ENCODE measurements around the gene TMEM130.
A peak's percentile ranks its signal among the peaks of the same experiment; 100 is the strongest.

Gene TMEM130, protein sequence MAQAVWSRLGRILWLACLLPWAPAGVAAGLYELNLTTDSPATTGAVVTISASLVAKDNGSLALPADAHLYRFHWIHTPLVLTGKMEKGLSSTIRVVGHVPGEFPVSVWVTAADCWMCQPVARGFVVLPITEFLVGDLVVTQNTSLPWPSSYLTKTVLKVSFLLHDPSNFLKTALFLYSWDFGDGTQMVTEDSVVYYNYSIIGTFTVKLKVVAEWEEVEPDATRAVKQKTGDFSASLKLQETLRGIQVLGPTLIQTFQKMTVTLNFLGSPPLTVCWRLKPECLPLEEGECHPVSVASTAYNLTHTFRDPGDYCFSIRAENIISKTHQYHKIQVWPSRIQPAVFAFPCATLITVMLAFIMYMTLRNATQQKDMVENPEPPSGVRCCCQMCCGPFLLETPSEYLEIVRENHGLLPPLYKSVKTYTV

DNA sequence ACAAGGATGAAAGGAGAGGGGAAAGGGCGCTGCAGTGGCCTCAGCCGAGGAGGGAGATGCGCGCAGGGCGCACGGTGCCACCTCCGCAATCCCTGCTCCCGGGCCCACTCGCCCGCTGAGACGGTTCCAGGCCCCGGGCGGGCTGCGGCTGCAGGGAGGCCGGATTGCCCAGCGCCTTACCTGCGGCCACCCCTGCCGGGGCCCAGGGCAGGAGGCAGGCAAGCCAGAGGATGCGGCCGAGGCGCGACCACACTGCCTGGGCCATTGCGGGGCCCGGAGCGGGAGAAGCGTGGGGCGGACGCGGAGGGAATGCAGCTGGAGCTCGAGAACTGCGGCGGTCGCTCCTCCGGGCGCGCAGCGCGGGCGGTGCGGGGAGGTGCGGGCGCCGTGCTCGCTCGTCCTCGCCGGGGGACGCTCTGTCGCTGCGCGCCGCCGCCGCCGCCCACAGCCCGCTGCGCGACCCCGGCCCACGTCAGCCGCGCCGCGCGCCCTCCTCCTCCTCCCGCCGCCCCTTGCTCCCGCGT lies at the start of gene TMEM130:
Gene TMEM130 (minus strand): TSS at position 418 of the 524 bp plus-strand sequence. CDS start 153 bp downstream, at position 265.
- DNase-seq: no peak

DNA sequence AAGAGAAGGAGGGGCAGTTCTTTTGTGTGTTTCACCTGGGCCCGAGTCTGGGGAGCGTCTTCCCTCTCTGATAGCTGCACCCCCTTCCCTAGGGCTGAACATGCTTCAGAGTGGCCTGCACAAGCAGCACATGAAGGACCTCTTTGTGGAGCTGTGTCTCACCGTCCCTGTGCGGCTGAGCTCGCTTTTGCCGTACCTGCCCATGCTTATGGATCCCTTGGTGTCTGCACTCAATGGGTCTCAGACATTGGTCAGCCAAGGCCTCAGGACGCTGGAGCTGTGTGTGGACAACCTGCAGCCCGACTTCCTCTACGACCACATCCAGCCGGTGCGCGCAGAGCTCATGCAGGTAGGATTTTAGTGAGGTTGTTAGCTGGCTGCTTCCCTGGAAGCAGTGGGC lies 47.5 kb upstream of the TMEM130 start:
- no peak for DNase-seq

DNA sequence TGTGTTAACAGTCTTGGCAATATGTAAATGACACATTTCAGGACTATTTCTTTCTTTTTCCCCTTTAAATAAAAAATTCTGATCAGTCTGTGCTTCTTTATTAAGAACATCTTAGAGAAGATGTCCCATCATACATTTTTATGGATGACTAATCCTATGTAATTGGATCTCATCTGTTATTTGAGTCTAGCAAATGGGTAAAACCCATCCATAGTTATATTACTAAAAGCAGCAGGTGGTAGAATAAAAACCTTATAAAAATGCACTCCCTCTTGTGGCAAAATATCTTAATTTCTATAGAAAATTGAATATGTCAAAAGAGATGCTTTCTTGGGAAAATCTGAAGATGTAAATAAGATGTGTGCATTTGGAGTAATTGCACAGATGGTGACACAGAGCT lies 43.8 kb upstream of the TMEM130 start:
- no peak for DNase-seq

DNA sequence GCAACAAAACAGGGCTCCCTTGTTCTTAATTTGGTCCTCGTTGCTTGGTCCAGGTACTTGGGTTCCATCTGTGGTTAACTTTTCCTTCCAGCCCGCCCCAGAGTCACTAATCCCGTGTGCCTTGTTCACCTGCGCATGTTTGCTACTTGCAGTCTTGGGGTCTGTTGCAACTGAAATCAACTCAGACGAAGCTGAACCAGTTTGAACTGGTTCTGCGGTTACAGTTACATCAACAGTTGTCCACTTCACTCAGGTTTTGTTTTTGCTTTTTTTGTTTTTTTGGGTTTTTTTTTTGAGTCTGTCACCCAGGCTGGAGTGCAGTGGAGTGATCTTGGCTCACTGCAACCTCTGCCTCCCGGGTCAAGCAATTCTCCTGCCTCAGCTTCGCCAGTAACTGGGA lies 43.2 kb upstream of the TMEM130 start:
- no peak for DNase-seq

DNA sequence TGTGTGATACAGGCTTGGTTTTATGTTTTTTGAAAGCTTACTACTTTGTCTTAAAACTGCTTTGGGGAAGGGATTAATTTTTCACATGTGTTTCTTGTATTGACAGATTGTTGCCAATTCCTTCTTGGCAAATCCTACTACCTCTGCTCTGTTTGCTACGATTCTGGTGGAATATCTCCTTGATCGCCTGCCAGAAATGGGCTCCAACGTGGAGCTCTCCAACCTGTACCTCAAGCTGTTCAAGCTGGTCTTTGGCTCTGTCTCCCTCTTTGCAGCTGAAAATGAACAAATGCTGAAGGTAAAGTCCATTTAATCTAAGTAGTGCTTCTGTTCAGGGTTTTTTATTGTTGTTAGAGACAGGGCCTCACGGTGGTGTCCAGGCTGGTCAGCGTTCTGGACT lies 42.1 kb upstream of the TMEM130 start:
- DNase-seq: no peak

DNA sequence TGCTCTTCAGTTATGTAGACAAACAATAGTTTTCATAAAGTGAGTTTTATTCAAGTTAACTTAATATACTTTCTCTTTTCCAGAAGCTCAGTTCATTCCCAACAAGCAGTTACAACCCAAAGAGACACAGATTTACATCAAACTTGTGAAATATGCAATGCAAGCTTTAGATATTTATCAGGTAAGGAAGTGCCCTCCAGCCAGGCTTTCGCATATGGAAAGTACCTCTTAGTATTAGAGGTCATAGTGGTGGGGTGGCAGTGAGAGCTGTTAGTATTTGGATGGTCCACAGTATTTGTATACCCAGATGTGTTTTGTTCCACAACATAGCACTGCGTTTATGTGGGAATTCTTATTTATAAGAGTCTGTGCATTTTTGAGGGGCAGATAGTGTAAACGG lies 40.6 kb upstream of the TMEM130 start:
- DNase-seq: no peak

DNA sequence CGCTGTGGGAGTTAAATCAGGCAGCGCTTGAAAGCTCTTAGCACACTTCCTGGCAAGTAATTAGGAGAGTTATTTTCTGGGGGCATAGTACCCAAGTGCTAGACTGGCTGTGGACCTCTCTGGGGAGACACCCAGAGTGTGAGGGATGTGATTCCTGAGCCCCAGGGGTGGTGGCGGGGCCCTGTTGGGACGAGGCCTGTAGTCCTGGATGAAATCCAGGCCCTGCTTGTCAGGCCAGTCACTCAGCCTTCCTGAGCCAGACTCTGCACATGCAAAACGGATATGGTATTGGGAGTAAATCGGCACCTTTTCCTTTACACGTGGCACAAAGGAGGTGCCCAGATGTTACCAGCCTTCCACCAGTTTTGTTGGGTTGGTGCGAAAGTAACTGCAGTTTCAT lies 39.7 kb upstream of the TMEM130 start:
- DNase-seq: no peak

DNA sequence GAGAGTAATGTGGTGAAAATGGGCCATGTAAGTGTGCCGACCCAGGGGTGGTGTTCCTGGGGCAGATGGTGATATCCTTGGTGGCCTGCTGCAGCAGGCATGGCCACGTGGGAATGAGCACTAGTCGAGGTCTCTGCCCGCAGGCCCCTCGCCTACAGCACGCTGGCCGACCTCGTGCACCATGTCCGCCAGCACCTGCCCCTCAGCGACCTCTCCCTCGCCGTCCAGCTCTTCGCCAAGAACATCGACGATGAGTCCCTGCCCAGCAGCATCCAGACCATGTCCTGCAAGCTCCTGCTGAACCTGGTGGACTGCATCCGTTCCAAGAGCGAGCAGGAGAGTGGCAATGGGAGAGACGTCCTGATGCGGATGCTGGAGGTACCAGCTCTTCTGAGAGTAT lies 38.8 kb upstream of the TMEM130 start:
- no peak for DNase-seq

DNA sequence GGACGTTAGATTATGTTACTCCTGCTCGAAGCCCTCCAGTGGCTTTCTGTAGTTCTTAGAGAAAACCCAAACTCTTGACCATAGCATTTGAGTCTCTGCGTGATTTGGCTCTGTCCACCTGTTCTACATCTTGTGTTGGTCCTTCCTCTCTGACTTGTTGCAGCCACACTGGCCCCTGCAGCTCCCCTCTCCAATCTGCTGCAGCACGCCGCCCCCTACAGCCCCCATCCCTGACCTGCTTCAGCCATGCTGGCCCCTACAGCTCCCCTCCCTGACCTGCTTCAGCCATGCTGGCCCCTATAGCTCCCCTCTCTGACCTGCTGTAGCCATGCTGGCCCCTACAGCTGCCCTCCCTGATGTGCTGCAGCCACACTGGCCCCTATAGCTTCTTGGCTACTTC lies 37.8 kb upstream of the TMEM130 start:
- no peak for DNase-seq

DNA sequence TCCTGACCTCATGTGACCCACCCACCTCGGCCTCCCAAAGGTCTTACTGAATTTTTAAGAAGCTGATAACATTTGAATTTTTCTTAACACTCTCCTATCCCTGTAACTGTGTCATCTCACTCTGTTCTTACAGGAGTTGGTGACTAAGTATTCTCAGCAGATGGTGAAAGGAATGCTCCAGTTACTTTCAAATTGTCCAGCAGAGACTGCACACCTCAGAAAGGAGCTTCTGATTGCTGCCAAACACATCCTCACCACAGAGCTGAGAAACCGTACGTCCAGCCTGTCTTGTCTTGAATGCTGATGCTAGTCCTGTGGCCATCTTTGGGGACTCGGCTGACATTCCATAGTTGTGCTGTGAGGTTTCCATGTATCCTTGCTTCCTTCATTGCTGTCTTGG lies 33.4 kb upstream of the TMEM130 start:
- DNase-seq: no peak

DNA sequence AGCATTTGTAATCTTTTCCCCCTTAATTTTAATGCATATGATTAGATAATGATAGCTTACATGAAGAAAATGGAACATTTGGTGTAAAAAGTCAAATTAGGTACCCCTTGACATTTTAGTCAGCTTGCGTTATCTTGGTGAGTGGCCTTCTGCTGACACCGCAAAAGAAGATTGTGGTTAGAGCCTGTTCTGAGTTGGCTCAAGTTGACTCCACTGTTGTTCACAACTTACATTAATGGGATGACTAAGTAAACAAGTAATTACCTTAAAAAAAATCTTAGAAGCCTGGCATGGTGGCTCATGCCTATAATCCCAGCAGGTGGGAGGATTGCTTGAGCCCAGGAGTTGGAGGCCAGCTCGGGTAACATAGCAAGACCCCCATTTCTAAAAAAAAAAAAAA lies 32.7 kb upstream of the TMEM130 start:
- no peak for DNase-seq

DNA sequence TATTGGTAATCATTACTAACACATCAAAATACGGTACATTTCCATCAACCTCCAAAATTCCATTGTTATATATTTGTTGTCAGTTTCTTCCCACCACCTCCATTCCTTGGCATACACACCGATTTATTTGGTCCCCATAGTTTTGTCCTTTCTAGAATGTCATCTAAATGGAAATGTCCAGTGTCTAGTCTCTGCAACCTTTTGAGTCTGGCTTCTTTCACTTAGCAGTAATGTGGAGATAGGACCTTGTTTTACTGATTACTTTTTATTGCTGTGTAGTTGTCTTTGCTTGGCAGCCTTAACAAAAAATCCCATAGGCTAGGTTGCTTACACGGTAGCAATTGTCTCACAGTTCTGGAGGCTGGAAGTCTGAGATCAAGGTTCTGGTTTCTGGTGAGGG lies 31.0 kb upstream of the TMEM130 start:
- no peak for DNase-seq

DNA sequence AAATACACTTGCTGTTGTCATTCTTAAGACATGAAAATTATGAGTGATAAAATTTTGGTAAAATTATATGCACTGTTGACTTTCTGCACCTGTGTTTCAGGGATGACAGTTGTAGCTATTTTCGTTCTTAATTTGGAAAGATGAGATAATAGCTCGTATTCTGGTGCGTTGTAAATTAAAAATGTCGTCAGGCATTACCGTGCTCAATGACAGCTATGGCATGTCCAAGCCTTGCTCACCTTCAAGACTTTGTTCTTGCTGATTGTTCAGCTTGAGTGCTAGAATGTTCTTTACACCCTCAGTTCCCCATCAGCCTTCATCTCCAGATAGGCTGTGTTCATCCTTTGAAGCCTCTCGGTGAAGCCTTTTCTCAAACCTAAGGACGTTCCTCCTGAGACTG lies 30.0 kb upstream of the TMEM130 start:
- DNase-seq: no peak

DNA sequence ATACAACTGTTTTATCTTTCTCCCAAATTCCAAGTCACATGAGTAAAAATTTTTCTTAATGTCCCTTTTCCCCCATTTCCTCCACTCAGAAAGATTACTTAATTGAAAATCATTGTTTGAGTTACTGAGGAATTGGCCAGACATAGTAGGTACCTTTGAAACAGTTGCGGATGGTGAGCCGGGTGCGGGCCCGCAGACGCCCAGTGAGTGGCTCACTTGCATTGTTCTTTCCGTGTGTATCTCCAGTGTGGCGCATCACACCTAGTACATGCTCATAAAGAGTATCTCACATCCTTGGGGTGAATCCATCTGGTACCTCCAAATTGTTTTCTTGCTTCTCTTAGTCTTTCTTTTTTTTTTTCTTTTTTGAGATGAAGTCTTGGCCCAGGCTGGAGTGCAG lies 22.8 kb upstream of the TMEM130 start:
- DNase-seq: no peak

DNA sequence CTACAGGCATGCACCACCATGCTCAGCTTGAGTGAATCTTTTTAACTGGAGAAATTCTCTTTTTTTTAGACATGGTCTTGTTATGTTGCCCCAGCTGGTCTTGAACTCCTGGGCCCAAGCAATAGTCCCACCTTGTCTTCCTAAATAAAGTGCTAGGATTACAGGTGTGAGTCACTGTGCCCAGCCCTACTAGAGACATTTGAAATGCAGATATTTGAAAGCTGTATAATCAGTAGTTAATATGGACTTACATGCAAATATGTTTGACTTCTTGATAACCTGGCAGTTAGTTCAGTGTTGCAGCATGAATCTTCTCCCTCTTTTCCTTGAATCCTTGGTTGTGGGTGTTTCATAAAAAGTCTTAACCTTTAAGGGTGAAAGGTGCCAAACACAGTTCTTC lies 17.2 kb upstream of the TMEM130 start:
- DNase-seq: no peak

DNA sequence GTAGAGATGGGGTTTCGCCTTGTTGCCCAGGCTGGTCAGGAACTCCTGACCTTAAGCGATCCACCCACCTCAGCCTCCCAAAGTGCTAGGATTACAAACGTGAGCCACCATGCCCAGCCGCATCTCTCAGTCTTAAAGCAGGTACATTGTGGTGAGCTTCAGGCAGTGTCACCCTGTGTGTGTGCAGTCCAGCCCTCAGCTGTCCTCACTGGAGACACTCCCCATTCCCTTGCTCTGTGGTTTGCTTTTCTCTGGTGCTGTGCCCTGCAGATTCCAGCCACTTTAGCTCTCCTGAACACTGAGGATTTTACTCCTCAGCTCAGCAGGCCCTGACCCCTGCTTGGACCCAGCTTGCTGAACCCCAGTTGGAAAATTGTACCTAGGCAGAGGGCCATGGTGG lies 14.6 kb upstream of the TMEM130 start:
- DNase-seq: no peak

DNA sequence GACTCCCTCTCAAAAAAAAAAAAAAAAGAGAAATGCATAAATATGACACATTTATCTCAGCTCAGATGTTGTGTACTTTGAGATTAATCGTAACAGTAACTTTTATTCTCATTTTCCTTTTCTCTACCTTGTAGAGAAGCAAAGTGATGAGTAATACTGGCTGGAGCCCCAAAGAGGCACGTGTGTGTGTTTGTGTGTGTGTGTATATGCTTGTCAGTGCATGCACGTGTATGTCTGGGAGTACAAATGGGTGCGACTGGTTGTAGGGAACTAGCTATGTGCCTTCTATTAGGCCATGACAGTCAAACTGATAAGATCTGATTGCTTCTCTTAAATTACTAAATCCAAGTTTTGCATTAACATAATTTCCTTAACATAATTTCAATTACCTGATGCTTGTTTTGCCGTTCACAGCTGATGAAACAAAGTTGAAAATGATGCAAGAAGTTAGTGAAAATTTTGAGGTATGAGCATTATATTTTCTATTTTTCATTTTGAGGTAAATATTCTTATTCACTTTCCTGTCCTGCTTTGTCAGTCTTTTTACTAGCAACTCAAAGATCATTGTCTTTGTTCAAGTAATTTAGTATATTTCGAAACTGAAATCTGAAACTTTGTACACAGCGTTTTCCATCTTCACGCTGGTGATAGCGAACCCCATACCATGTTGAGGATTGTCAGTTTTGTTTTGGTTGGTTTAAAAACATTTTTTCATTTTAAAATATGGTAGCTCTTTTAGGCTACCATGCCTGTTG lies 11.9 kb upstream of the TMEM130 start:
- peak; percentile 43 for DNase-seq

DNA sequence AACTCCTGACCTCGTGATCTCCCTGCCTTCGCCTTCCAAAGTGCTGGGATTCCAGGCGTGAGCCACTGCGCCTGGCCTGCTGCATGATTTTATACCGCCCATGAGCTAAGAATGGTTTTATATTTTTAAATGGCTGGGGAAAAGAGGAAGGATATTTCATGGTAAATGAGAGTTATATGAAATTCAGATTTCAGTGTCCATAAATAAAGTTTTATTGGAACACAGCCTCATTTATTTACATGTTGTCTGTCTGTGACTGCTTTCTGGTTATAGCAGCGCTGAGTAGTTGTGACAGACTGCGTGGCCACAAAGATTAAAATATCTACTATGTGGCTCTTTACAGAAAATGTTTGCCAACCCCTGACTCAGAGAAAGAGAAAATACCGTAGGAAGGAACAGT lies 10.7 kb upstream of the TMEM130 start:
- DNase-seq: peak; percentile 11

DNA sequence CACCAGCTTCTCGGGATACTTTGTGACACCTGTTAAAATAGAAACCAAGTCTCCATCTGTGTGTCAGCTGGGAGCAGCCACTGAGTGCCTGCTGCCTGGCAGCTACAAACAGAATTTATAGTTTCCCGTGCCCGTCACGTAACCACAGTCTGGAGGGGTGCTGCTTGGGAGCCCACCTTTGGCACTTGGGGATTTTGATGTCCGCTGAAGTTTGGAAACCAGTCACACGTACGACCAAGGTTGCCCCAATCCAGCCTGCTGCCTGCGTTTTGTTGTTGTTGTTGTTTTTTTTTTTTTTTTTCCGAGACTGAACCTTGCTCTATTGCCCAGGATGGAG lies 10.1 kb upstream of the TMEM130 start:
- no peak for DNase-seq

DNA sequence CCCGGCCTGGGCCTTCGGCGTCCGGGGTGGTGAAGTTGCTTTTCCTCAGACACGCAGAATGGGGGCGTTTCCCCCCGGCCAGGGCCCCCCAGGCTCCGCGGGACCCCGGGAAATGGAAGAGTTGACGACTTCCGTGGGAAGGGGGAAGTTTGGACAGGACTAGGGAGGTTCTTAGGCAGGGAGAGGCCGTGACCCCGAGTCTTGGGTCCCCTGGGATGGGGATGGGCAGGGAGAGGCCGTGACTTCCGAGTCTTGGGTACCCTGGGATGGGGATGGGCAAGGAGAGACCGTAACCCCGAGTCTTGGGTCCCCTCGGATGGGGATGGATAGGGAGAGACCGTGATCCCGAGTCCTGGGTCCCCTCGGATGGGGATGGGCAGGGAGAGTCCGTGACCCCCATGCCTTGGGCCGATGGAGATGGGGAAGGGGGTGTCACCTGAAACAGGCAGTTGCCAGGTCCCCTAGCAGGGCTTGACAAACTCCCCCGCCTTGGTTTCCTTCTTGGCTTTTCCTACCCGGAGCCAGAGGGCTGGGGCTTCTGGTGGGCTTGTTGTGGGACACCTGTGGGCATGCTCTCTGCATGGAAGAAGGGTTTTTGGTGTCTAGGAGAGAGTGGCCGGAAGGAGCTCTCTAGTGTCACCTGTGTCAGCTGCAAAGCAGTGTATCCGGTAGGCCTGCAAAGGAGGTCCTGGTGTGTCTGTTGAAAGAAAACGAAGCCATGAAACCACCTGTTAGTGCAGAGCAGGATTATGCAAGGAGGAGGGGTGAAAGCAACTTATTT lies 9.6 kb upstream of the TMEM130 start:
- DNase-seq: peak; percentile 84

DNA sequence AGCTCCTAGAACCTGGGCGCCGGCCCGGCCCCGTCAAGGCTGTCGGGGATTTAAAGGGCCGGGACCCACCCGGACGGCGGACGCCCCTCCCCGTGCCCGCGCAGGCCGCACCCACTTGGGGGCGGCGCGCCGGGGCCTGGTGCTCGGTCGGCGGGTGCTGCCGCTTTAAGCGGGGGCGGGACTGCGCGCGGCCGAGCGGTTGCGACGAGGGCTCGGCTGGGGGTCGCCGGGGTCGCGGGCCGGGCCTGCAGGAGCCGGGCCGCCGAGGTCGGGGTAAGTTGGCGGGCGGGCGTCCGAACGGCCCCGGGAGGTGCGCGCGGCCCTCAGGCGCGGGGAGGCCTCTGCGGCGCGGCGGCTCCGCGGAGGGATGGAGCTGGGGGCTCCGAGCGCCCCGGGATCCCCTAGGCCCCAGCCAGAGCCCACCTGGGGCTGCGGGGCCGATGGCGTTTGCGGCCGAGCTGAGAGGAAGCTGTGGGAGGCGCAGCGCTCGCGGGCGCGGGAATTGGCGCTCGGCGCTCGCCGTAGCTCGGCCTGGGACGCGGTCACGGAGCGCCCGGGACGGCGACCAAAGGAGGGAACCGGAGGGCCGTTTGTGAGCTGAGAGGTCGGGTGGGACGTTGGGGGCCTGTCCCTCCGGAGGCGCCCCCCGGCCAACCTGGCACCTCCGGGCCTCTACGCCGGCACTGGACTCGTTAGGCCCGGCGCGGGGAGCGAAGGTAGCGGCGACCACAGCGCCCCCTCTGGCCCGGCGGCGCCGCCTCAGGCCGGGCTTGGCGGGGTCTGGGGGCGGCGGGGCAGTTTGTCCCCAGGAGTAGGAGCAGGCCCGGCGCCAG lies 8.8 kb upstream of the TMEM130 start, which contains the start of gene TRRAP:
Gene TRRAP (plus strand): TSS at position 168 of the 833 bp plus-strand sequence. CDS start 2,619 bp downstream, outside the sequence.
- peak; percentile 78 for DNase-seq

DNA sequence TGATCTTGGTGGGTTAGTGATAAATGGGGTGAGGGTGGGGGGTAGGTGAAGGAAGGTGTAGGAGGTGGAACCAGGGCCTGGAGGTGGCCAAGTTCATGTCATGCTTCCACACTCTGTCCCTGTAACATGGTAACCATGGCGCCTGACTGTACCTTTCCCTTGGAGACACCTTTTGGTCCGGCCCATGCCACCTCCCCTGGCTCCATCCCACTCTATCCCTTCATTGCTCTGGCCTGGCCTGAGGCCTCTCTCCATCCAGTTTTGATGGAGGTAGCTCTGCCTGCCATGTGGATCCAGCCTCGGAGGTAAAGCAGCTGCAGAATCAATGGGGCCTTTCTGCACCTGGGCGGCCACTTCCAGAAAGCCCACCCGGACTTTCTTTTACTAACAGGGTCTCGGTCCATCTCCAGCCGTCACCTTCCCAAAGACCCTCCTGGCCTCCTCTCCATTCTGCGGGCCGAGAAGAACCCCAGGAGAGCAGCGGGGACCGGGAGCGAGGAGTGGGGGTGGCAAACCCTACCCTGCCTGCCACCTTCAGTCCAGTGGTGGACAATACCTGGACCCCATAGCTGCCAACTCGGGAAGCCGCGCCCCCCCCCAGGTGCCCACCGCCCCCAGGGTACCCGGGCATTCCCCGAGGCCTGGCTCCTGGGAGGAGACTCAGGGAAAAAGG lies 8.0 kb upstream of the TMEM130 start:
- DNase-seq: no peak

Measured in activated CD4-positive, alpha-beta T cell treated with anti-CD3 and anti-CD28 coated beads, Interleukin-10, Interleukin-2, amounts not matched to agents 100 ng/mL and 50 ng/mL, durations not matched to agents 16 hours and 8 hours (primary cell).